ENCODE results near the gene AP3B1.
"Not testable (repeated sequence)": the region's sequence is repeated elsewhere in the genome, so short reads cannot be mapped to it uniquely, and the experiment has no call there.

Gene AP3B1

DNA sequence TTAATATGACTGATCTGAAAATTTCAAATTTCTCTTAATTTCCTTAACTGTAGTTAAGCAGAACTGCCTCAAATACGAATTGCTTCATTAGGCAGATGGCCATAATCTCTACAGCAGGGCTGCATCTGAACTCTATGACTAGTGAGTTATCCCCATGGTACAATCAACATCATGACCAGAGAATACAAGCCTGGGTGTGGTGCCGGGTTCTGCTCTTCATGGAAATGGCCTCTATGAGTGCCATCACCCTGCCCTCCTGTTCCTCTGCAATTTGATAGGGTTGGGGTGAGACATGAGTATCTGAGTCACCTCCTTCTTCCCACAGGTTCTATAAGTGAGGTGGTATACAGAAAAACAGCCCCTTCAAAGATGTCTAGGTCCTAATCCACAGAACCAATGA lies 235.9 kb downstream of the AP3B1 start:
- H3K27ac ChIP-seq, result no peak overlapping the region
- no peak for TF ChIP-seq ZFX (IDR thresholded peaks at IDR 0.05)
- TF ChIP-seq, protein P1, sequence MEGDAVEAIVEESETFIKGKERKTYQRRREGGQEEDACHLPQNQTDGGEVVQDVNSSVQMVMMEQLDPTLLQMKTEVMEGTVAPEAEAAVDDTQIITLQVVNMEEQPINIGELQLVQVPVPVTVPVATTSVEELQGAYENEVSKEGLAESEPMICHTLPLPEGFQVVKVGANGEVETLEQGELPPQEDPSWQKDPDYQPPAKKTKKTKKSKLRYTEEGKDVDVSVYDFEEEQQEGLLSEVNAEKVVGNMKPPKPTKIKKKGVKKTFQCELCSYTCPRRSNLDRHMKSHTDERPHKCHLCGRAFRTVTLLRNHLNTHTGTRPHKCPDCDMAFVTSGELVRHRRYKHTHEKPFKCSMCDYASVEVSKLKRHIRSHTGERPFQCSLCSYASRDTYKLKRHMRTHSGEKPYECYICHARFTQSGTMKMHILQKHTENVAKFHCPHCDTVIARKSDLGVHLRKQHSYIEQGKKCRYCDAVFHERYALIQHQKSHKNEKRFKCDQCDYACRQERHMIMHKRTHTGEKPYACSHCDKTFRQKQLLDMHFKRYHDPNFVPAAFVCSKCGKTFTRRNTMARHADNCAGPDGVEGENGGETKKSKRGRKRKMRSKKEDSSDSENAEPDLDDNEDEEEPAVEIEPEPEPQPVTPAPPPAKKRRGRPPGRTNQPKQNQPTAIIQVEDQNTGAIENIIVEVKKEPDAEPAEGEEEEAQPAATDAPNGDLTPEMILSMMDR (conservative IDR thresholded peaks at IDR 0.05), result no peak

- H3K27ac ChIP-seq, result no peak overlapping the region
These were observed 237.5 kb downstream of the AP3B1 start for GRCh38 chr5:78056901-78057514.

GRCh38 chr5:78056053-78056452 lies 238.4 kb downstream of the AP3B1 start:
- TF ChIP-seq, protein P1 (conservative IDR thresholded peaks at IDR 0.05), result no peak
- no peak for TF ChIP-seq ZFX (IDR thresholded peaks at IDR 0.05)
- H3K27ac ChIP-seq, result no peak overlapping the region

More at GRCh38 chr5:78056901-78057514, 237.5 kb downstream of the AP3B1 start:
- TF ChIP-seq, protein P1 (conservative IDR thresholded peaks at IDR 0.05), result peak; percentile 50
- no peak for TF ChIP-seq ZFX (IDR thresholded peaks at IDR 0.05)

DNA sequence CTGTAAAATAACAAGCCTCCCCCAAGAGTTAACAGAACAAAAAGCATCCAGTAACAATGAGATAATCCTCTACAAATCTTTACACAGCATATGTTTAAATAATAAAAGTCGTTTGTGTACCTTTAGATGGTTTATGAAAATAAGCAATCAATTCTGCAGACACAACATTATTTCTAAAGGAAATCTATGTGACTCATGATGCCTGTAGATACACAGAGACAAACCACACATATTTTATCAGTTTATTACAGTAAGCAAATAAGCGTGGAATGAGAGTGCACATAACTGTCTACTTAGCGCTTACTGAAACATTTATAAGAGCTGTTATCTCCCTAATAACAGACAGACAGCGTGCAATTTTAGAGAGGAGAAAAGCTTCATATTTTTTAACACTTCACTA lies 243.6 kb downstream of the AP3B1 start:
- H3K27ac ChIP-seq, result no peak overlapping the region
- no peak for TF ChIP-seq ZFX (IDR thresholded peaks at IDR 0.05)
- TF ChIP-seq, protein P1 (conservative IDR thresholded peaks at IDR 0.05), result no peak

GRCh38 chr5:78046823-78047222 lies 247.7 kb downstream of the AP3B1 start:
- H3K27ac ChIP-seq, result not testable (repeated sequence)

DNA sequence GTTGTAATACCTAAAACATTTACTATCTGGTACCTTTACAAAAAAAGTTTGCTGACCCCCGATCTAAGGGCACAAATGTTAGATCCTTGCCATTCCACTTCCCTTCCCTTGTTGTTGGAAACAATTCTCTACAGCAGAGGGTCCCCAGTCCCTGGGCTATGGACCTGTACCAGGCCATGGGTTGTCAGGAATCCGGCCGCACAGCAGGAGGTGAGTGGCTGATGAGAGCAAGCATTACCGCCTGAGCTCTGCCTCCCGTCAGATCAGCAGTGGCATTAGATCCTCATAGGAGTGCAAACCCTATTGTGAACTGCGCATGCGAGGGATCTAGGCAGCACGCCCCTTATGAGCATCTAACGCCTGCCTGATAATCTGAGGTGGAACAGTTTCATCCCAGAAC lies 248.5 kb downstream of the AP3B1 start:
- no peak for TF ChIP-seq ZFX (IDR thresholded peaks at IDR 0.05)
- TF ChIP-seq, protein P1 (conservative IDR thresholded peaks at IDR 0.05), result no peak
- H3K27ac ChIP-seq, result no peak overlapping the region

DNA sequence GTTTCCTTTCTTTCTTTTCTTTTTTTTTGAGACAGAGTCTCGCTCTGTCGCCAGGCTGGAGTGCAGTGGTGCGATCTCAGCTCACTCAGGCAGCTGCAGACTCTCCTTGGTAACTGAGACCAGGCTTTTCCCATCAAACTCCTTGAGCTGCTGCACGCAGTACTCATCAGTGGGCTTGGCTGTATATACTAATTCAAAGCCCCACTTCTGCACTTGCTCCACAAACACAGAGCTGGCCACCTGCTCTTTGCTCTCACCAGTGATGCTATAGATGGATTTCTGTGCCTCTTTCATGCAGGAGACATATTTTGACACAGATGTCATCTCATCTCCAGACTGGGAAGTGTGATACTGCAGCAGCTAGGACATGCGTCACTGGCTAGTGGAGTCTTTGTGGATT lies 252.7 kb downstream of the AP3B1 start:
- TF ChIP-seq, protein P1 (conservative IDR thresholded peaks at IDR 0.05), result no peak
- TF ChIP-seq ZFX (IDR thresholded peaks at IDR 0.05), result no peak
- H3K27ac ChIP-seq, result no peak overlapping the region

DNA sequence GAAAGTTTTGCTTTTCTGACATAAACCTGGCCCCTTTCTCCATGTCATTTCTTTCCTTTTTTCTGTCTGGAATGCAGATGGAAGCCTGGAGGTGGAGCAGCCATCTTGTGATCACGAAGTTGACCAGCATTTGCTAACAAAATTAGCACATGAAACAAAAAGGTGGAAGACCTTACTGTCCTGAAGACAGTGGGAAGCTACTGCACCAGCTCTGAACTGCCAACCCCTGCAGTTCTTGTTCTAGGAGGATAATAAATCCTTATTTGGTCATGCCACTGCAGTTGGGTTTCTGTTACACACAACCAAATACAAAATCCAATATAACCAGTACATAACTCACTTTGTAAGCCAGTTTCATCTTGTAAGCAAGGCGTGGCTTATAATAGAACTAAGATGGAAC lies 269.0 kb downstream of the AP3B1 start:
- no peak for TF ChIP-seq ZFX (IDR thresholded peaks at IDR 0.05)
- TF ChIP-seq, protein P1 (conservative IDR thresholded peaks at IDR 0.05), result no peak
- H3K27ac ChIP-seq, result no peak overlapping the region

Measured in C4-2B (cell line).